ENCODE measurements around the gene RCC2.

Gene RCC2

GRCh38 chr1:17441993-17442357 is 2.5 kb upstream of the RCC2 start:
- DNase-seq, result no peak

DNA sequence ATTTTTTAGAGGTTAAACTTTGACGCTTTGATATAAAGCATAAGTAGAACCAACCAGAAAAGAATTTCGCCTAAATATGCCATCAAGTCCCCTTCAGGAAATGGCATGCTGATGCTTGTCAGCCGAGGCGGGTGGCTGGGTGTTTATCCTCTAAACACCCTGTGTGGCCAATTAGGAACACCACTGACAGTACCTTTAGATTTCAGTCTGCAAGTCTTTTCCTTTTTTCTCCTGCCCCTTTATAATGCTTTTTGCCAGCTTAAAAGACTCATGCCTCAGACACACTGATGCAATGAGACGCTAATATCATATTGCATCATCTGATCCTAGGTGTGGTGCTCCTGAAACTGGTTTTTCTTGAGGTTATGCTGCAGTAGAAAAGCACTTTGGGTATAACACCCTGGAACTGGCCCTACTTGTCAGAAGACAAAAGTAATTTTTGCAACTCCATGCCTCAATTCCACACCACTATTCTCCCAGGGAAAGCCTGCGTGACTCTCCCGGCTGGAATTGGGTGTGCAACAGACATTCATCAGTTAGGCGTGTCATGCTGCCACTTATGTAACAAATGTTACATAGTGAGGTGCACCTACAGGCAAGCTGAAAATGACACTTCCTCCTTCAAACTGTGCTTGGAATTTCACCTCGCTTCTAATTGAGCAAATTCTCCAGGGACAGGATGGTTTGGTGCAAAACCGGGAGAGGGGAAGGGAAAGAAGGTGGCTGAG is 2.0 kb upstream of the RCC2 start:
- DNase-seq, result no peak

DNA sequence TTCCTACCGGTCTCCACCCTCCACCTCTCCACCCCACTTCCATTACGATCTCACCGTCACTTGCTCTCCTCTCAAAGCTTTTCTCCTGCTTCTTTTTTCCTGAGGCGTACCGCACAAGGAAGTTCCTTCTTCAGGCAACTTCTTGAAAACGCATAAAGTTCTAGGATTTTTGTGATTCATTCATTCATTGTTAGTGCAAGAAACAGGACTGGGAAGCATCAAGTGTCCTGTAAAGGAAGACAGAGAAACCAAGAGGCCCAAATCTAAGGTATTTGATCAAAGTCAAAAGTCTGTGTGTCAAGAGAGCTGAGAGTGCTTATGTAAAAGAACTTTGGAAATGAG is 1.3 kb upstream of the RCC2 start:
- DNase-seq, result no peak

DNA sequence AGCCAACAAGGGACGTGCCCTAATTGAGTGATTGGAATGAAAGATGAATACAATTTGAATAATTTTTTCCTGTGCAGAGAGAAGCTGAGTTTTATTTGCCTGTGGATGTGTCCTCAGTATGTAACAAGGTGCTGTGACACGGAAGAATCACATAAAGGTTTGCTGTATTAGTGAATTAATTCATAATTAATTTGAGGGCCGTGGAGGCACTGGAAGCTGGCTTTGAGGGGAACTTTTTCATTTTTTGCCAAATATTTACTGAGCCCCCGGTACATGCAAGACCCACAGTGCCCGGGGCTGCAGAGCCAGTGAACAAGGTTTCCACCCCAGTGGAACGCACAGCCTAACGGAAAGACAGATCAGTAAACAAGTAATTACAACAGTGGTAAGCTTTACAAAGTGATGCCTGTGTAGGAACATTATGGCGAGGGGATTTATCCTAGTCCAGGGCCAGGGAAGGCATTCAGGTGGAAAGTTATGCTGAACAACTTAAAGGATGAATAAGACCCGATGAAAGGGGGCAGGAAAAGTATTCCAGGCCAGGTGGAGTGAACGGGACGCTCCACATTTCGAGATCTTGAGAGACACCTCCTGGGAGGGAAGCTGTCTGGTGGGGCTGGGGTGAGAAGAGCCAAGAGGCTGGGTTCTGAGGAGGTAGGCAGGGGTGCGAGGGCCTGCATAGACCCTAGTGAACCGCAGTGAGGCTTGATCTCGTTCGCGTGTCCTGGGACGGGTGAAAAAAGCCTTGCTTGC is 773 bp upstream of the RCC2 start:
- no peak for DNase-seq

DNA sequence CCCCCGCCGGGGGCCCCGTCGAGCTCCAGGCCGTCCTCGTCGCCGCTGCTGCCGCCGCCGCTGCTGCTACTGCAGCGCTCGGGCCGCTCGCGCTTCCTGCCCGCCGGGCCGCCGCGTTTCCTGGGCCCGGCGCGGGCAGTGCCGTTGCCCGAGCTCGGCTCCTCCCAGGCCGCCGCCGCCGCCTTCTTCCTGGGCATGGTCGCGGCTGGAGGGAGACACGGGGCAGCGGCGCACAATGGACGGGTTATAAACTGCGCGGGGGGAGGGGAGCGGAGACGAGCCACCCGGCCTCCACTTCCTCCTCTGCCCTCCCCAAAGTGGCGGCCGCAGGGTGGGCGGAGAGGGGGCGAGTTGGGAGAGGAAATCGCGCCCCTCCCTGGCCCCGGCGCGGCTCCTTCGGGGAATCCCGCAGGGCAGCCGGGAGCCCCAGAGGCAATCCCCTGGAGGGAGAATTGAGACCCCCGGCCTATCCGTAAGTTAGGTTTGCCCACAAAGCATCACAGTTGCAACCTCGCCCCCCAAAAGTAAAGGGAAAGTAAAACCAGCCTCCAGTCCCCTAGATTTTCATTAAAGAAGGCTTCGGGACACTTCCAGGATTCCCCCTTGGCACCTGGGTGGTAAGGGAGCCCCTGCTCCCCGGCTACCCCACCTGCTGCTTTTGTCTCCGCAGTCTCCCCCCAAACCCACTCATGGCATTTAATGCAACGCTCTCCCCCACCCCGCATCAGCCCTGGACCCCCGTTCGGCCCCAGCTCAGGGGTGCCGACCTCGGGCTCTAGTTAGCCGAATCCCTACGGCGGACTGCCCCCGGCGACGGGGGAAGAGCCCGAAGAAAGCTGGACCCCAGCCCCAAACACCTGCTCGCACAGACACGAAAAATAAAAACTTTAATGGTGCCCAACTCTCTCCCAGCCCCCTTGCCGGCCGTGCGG is 893 bp downstream of the RCC2 start:
- DNase-seq, result peak; percentile 36 to 67

- peak; percentile 37 to 53 for DNase-seq
Measured at GRCh38 chr1:17437580-17438317, 1.7 kb downstream of the RCC2 start.

- DNase-seq, result no peak
Measured at GRCh38 chr1:17437260-17437579, 2.3 kb downstream of the RCC2 start.

GRCh38 chr1:17436380-17437174 is 2.9 kb downstream of the RCC2 start:
- no peak for DNase-seq

DNA sequence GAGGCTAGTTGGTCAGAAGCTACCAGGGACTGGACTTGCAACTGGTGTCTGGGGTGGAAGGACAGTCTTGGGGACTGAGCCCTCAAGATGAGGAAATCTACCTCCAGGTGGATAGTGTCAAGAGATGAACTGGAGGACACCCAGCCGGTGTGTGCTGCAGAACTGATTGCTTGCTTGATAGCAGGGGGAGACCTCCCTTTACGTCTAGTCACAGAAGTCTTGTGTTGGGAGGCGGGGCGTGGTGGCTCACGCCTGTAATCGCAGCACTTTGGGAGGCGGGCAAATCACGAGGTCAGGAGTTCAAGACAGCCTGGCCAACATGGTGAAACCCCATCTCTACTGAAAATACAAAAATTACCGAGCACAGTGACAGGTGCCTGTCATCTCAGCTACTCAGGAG is 4.9 kb downstream of the RCC2 start:
- no peak for DNase-seq

DNA sequence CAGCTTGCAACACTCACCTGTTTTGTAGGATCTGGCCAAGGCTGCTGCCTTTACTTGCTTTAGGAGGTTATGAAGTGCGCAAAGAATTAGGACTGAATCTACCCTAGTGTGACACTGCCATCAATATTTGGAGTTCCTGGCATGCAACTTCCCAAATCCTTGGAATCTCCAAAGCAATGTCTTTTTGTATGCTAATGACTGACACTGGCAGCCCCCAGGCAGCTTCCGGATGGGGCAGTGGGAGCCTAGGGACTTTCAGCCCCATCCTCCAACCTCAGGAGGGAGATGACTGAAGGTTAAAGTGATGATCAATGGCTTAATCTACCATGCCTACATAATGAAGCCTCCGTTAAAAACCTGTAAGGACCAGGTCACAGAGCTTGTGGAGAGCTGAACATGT is 5.5 kb downstream of the RCC2 start:
- DNase-seq, result no peak

DNA sequence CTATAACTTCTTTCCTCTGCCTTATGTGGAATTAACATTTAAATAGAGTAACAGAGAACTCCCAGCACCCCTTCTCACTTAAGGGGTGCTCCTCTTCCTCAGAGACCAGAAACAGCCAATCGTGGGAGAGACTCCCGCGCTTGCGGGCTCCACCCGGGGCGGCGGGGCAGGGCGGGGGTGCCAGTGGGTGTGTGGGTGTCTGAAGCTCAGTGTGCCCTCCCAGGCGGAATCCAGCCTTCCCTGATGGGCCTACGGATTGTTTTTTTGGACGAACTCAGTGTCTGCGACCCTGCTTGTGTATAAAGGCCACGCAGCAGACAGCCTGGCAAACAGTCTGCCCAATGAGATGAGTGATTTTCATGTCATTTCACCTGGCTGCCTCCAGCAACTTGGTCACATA is 6.2 kb downstream of the RCC2 start:
- no peak for DNase-seq

DNA sequence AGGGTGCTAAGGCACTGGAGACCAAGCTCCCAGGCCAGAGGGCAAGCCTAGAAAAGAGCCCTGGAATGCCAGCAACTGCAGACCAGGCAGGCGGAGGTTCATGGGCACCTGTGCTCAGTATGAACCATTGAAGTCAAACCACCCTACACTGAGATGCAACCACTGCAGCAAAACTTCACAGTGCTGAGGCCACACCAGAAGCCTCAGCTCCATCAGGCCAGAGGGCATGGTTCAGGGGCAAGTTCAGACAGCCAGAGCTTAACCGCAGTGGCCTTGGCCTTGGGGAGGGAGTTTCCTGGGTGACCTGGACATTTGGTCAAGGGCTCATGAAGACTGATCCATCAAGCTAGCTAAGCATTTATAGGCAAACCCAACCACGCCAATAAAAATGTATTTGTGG is 7.1 kb downstream of the RCC2 start:
- DNase-seq, result no peak

GRCh38 chr1:17429183-17429582 is 10.3 kb downstream of the RCC2 start:
- no peak for DNase-seq

GRCh38 chr1:17427696-17428660 is 11.5 kb downstream of the RCC2 start:
- no peak for DNase-seq

GRCh38 chr1:17425806-17426600 is 13.5 kb downstream of the RCC2 start:
- no peak for DNase-seq

GRCh38 chr1:17423781-17424245 is 15.7 kb downstream of the RCC2 start:
- no peak for DNase-seq

DNA sequence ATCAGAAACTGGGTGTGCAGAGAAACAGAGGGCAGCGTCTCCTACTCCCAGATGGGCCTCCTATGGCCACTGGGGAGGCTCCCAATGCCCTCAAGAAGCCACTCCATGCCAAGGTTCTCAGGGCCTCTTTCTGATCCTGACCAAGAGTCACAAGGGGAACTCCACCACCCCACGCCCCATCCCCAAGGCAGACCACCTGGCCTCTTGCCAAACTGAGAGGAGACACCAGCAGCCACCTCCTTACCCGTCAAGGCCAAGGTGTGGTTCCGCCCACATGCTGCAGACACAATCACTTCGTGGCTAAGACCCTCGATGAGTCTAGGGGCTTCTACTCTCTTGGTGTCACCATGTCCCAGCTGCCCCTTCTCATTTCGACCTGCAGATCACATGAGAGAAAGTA is 17.0 kb downstream of the RCC2 start:
- DNase-seq, result no peak

DNA sequence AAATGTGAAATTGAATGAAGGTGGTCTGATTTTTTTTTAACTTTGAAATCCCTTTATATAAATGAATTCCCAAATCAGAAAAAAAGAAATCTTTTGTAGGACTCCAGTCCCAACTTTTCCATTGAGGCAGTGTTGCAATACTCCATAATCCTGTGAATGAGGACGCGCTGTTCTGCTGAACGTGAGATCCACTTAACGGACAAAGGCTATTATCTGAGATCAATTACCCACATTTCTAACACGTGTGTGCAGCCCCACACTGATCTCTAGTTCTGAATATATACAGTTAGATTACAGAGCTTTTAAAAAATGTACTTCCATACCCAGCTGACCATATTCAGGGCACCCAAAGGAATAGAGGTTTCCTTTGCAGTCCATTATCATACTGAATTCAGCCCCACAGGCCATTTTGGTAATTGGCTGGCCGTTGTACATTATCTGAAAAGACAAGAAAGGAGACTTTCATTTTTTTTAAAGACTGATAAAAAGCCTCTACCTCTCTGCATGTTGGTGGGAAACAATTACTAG is 19.0 kb downstream of the RCC2 start:
- DNase-seq, result no peak

DNA sequence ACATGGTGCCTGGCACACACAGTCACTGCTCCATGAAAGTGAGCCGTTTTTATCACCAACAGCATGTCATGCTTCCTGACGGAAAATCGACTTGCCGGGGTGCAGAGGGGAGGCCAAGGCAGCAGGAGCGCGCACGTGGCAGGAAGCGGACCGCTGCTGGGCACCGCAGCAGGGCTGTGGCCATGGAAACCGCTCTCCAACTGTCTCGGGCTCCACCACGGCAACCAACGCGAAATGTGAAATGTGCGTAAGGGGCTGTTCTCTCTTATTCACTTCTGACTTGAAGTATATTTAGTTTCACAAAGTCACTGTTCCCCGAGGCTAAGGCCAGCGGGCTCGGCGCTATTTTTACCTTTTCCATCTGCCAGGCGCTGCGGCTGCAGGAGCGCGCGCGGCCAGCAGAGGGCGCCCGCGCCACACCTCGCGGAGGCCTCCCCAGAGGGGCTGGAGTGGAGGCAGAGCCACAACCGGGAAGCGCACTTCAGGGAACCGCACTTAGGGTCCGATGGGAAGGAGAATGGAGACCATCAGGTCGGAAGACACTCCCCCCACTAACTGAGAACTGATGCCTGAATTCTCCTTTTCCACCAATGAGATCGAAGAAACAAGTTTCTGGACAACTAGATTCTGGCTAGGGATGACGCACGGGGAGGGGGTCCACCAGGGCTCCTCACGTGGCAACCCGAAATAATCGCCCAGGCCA is 19.7 kb downstream of the RCC2 start:
- peak; percentile 35 to 39 for DNase-seq
